ENCODE results near the gene LZTS3. TPM values are rescaled to one million over a fixed set of nuclear protein-coding genes. Genes with fewer than 3 reads are reported as not detected.

LZTS3 gene
- total and polyA plus RNA-seq, 2 of the 13 experiments (the other 11 are each of a cell fraction or from before 2014, with no cell fraction given): 10.1 to 31.3 TPM

- TF ChIP-seq CBFB (CRISPR knock-in tag; IDR thresholded peaks at IDR 0.05) (no peak), PLRG1 (conservative IDR thresholded peaks at IDR 0.05) (no peak), ZNF557 (CRISPR knock-in tag; IDR thresholded peaks at IDR 0.05) (0 out of 2 replicates have a peak, but pooled peaks have one; percentile 13), ZNF740 (CRISPR knock-in tag; IDR thresholded peaks at IDR 0.05) (peak; percentile 32; the same call in 1 of the 2 replicates), NR2C2 (CRISPR knock-in tag; IDR thresholded peaks at IDR 0.05; ENCODE audit: borderline replicate concordance) (no peak), PHF21A (CRISPR knock-in tag; IDR thresholded peaks at IDR 0.05) (no peak), SP4 (CRISPR knock-in tag; IDR thresholded peaks at IDR 0.05) (no peak), ZSCAN22 (CRISPR knock-in tag; IDR thresholded peaks at IDR 0.05) (no peak), PCBP2 (optimal IDR thresholded peaks at IDR 0.05; ENCODE audit: low read depth, low read length, poor library complexity, severe bottlenecking) (peak; percentile 49), E2F2 (CRISPR knock-in tag; IDR thresholded peaks at IDR 0.05; ENCODE audit: borderline replicate concordance) (no peak), ZNF33A (CRISPR knock-in tag; IDR thresholded peaks at IDR 0.05; ENCODE audit: borderline replicate concordance) (no peak), ZNF383 (CRISPR knock-in tag; IDR thresholded peaks at IDR 0.05; ENCODE audit: borderline replicate concordance) (no peak), NRL (CRISPR knock-in tag; IDR thresholded peaks at IDR 0.05; ENCODE audit: borderline replicate concordance) (no peak), SALL2 (CRISPR knock-in tag; IDR thresholded peaks at IDR 0.05) (0 out of 2 replicates have a peak, but pooled peaks have one; percentile 61), U2AF1 (optimal IDR thresholded peaks at IDR 0.05; ENCODE audit: low read depth, low read length) (no peak), RNF2 (conservative IDR thresholded peaks at IDR 0.05; ENCODE audit: low read depth) (peak; percentile 71; the same call in 1 of the 2 replicates), YEATS4 (CRISPR knock-in tag; IDR thresholded peaks at IDR 0.05; ENCODE audit: borderline replicate concordance) (no peak), GMEB2 (CRISPR knock-in tag; IDR thresholded peaks at IDR 0.05; ENCODE audit: low read depth) (no peak), DMAP1 (CRISPR knock-in tag; IDR thresholded peaks at IDR 0.05) (no peak)
- TF ChIP-seq, protein P1, sequence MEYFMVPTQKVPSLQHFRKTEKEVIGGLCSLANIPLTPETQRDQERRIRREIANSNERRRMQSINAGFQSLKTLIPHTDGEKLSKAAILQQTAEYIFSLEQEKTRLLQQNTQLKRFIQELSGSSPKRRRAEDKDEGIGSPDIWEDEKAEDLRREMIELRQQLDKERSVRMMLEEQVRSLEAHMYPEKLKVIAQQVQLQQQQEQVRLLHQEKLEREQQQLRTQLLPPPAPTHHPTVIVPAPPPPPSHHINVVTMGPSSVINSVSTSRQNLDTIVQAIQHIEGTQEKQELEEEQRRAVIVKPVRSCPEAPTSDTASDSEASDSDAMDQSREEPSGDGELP (IDR thresholded peaks at IDR 0.05; ENCODE audit: borderline replicate concordance, low read depth): no peak
- TF ChIP-seq, protein P2, sequence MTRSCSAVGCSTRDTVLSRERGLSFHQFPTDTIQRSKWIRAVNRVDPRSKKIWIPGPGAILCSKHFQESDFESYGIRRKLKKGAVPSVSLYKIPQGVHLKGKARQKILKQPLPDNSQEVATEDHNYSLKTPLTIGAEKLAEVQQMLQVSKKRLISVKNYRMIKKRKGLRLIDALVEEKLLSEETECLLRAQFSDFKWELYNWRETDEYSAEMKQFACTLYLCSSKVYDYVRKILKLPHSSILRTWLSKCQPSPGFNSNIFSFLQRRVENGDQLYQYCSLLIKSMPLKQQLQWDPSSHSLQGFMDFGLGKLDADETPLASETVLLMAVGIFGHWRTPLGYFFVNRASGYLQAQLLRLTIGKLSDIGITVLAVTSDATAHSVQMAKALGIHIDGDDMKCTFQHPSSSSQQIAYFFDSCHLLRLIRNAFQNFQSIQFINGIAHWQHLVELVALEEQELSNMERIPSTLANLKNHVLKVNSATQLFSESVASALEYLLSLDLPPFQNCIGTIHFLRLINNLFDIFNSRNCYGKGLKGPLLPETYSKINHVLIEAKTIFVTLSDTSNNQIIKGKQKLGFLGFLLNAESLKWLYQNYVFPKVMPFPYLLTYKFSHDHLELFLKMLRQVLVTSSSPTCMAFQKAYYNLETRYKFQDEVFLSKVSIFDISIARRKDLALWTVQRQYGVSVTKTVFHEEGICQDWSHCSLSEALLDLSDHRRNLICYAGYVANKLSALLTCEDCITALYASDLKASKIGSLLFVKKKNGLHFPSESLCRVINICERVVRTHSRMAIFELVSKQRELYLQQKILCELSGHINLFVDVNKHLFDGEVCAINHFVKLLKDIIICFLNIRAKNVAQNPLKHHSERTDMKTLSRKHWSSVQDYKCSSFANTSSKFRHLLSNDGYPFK (CRISPR knock-in tag; IDR thresholded peaks at IDR 0.05; ENCODE audit: borderline replicate concordance): no peak
Observed at GRCh38 chr20:3202965-3203314, 29.6 kb upstream of the LZTS3 start (continued).
